ENCODE measurements around the gene CHCHD5.
A peak's percentile ranks its signal among the peaks of the same experiment; 100 is the strongest.
"Not testable (repeated sequence)": the region's sequence is repeated elsewhere in the genome, so short reads cannot be mapped to it uniquely, and the experiment has no call there.

Gene CHCHD5

DNA sequence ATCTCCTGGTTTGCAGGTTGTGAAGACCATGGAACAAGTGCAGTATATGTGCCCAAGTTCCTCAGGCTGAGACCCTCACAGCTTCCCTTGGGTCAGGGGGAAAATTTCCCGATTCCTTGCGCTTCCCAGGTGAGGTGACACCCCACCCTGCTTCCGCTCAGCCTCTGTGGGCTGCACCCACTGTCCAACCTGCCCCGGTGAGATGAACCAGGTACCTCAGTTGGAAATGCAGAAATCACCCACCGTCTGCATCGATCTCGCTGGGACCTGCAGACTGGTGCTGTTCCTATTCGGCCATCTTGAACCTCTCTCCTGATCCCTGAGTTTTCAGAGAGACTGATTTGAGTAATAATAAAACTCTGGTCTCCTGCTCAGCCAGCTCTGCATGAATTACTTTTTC lies 30.6 kb downstream of the CHCHD5 start:
- Mint-ChIP-seq H3K9me3 (peaks cover 20% of the 10 kb centered on the region), H3K27me3 (ENCODE audit: low read depth, poor library complexity) (peaks cover 28% of the 10 kb centered on the region), H3K4me1 (peaks cover 24% of the 10 kb centered on the region), H3K27ac (peak overlapping the region; percentile 49), H3K36me3 (ENCODE audit: low read depth) (peaks cover 7% of the 10 kb centered on the region), H3K4me3 (no peak overlapping the region)
- TF ChIP-seq, protein P1, sequence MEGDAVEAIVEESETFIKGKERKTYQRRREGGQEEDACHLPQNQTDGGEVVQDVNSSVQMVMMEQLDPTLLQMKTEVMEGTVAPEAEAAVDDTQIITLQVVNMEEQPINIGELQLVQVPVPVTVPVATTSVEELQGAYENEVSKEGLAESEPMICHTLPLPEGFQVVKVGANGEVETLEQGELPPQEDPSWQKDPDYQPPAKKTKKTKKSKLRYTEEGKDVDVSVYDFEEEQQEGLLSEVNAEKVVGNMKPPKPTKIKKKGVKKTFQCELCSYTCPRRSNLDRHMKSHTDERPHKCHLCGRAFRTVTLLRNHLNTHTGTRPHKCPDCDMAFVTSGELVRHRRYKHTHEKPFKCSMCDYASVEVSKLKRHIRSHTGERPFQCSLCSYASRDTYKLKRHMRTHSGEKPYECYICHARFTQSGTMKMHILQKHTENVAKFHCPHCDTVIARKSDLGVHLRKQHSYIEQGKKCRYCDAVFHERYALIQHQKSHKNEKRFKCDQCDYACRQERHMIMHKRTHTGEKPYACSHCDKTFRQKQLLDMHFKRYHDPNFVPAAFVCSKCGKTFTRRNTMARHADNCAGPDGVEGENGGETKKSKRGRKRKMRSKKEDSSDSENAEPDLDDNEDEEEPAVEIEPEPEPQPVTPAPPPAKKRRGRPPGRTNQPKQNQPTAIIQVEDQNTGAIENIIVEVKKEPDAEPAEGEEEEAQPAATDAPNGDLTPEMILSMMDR (IDR thresholded peaks at IDR 0.05), result no peak
- DNase-seq, result no peak

DNA sequence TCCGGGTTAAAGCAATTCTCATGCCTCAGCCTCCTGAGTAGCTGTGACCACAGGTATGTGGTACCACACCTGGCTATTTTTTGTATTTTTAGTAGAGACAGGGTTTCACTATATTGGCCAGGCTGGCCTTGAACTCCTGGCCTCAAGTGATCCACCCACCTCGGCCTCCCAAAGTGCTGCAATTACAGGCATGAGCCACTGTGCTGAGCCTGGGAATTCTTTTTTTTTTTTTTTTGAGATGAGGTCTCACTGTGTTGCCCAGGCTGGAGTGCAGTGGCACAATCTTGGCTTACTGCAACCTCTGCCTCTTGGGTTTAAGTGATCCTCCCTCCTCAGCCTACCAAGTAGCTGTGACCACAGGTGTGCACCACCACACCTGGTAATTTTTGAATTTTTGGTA lies 31.4 kb downstream of the CHCHD5 start:
- not testable (repeated sequence) for H3K36me3 Mint-ChIP-seq (ENCODE audit: low read depth); H3K4me3 Mint-ChIP-seq; DNase-seq; H3K27ac Mint-ChIP-seq
- Mint-ChIP-seq H3K4me1 (peaks cover 24% of the 10 kb centered on the region), H3K9me3 (peaks cover 13% of the 10 kb centered on the region), H3K27me3 (ENCODE audit: low read depth, poor library complexity) (peaks cover 26% of the 10 kb centered on the region)

DNA sequence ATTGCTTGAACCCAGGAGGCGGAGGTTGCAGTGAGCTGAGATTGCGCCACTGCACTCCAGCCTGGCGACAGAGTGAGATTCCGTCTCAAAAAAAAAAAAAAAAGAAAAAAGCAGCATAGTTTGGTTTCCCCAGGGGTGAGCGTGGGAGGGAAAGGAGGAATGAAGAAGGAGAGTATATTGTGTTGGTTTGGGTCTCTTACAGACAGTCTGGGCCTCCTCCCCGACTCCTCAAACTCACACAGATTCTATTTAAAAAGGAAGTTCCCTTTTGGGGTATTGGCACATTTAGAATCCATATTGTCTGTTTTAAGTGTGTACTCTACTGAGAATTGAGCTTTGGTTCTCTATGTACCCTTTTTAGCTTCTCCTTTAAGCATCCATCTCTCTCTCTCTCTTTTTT lies 34.0 kb downstream of the CHCHD5 start:
- Mint-ChIP-seq H3K4me3 (no peak overlapping the region), H3K4me1 (peaks cover 20% of the 10 kb centered on the region), H3K9me3 (peaks cover 4% of the 10 kb centered on the region), H3K27ac (no peak overlapping the region), H3K27me3 (ENCODE audit: low read depth, poor library complexity) (peaks cover 34% of the 10 kb centered on the region), H3K36me3 (ENCODE audit: low read depth) (peaks cover 4% of the 10 kb centered on the region)
- no peak for DNase-seq
- TF ChIP-seq, protein P1 (IDR thresholded peaks at IDR 0.05), result no peak

DNA sequence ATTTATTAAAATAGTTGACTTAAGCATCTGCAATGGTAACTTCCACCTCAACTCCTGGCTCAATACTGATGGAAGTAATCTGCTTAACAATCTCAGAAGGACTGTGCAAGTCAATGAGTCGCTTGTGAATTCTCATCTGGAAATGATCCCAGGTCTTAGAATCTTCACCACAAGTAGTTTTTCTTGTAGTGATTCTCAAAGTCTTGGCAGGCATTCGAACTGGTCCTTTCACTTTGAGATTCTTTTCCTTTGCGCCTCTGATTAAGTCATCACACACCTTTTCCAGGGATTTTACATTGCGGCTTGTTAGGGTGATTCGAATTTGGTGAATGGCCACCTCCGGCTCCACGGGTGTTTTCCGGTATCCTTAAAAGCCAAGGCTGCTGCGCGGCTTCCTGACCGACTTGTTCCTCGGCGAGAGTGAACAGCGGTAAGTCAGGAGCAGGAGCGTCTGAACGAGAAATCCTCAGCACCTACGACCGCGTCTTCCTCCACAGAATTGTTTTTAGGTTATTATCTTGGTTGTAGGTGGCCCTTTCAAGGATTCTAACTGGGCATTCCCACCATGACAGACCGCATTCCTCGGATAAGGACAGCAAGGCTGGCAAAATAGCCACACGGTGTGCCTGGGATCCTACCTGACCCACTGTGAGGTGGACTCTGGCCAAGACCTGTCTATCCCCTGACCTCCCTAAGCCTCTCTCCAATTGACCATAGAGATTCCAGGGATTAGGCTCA lies 37.5 kb downstream of the CHCHD5 start:
- DNase-seq, result no peak
- Mint-ChIP-seq H3K36me3 (ENCODE audit: low read depth) (no peaks in the 10 kb centered on the region), H3K27ac (no peak overlapping the region), H3K4me1 (peaks cover 2% of the 10 kb centered on the region), H3K27me3 (ENCODE audit: low read depth, poor library complexity) (peaks cover 26% of the 10 kb centered on the region), H3K4me3 (no peak overlapping the region), H3K9me3 (no peaks in the 10 kb centered on the region)
- TF ChIP-seq, protein P1 (IDR thresholded peaks at IDR 0.05), result no peak

DNA sequence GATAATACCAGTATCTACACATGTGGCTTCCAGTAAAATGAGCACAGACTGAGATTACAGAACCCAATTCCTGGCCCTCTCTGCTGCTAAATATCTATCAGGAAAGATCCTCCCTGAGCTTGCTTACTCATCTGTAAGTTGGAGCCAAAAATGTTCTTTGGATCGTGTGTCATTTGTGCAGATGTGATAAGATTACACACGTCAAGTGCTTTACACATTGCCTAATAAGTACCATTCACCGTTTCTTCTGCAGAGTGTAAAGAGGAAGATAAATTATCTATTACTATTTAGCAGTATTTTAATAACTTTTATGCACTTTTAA lies 38.1 kb downstream of the CHCHD5 start:
- H3K27me3 Mint-ChIP-seq (ENCODE audit: low read depth, poor library complexity), result peaks cover 26% of the 10 kb centered on the region
- H3K36me3 Mint-ChIP-seq (ENCODE audit: low read depth), result no peaks in the 10 kb centered on the region
- H3K27ac Mint-ChIP-seq, result no peak overlapping the region
- H3K9me3 Mint-ChIP-seq, result no peaks in the 10 kb centered on the region
- no peak for DNase-seq
- peaks cover 7% of the 10 kb centered on the region for H3K4me1 Mint-ChIP-seq
- TF ChIP-seq, protein P1 (IDR thresholded peaks at IDR 0.05), result no peak
- H3K4me3 Mint-ChIP-seq, result no peak overlapping the region

DNA sequence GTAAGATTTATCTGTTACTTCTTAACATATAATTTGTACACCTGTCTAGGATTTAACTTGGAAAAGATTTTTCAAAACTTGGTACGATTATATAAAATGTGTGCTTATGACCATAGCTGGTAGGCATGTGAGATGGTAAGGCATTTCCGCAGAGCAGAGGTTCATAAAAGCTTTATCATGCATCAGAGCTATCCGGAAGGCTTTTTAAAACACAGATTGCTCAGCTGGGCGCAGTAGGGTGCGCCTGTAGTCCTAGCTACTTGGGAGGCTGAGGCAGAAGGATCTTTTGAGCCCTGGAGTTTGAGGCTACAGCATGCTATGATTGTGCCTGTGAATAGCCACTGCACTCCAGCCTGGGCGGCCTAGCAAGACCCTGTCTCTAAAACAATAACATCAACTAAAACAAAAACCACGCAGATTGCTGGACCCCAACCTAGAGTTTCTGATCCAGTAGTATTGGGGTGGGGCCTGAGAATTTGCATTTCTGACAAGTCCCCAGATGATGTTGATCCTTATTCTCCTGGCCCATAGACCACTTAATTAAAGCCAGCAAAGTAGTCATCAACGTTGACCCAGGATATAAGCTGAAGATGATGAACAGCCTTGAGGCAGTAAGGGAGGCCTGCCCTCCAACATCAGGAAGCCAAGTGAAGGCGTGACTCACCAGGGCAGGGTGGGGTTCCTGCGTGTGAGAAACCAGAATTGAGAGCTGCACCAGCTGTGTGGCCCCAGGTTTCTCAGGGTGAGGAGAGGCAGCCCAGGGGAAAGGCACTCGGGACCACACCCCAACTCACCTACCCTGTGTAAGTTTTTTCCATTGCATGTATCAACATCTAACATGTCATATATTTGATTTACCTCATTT lies 39.7 kb downstream of the CHCHD5 start:
- Mint-ChIP-seq H3K4me3 (no peak overlapping the region), H3K27me3 (ENCODE audit: low read depth, poor library complexity) (peaks cover 26% of the 10 kb centered on the region), H3K4me1 (peaks cover 8% of the 10 kb centered on the region), H3K36me3 (ENCODE audit: low read depth) (no peaks in the 10 kb centered on the region), H3K27ac (no peak overlapping the region), H3K9me3 (no peaks in the 10 kb centered on the region)
- TF ChIP-seq, protein P1 (IDR thresholded peaks at IDR 0.05), result no peak
- DNase-seq, result no peak
